ENCODE measurements around the gene PASK. TPM values are rescaled to one million over a fixed set of nuclear protein-coding genes. Genes with fewer than 3 reads are reported as not detected.

The PASK gene
- total RNA-seq, 1 experiment from 2014 or later = 45.8 TPM

DNA sequence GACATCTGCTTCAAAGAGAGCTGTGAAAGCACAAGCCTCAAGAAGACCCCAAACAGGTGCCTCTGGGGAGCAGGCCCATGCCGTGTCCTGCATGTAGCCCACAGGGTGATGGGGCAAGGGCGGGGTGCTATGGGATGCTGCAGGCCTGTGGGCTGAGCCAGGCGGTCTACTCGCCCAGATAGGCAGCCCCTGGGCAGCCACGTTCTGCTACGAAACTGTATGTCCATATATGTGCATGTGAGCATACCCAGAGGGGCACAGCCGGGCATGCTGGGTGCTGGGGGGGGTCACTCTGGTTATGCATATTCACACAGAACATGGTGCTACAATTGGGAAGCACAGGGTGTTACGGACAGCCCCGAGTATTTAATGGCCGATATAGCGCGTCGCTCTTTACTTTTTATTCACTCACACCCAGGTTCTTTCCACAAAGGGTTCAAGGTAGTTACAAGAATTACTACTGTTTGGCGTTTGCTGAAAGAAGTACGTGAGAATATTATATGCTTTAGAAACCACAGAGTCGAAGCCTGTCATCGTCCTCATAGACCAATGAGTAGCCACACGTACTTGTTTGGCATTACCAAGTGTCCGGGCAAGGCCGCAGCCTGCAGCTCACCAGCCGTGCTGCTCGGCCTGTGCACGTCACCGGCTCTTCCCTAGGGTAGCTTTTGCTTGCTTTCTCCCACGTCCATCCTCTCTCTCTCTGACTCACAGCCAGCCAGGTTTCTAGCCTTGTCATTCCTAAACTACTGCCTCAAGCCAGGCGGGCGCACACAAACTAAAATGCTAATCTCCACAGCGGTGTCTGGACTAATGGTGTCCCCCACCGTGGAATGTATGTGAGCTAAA is 61.6 kb downstream of the PASK start:
- H3K4me1 ChIP-seq (ENCODE audit: control insufficient read depth in 1 of 2, insufficient read depth in 2 of 2, low read length in 2 of 2) = no peaks in the 10 kb centered on the region
- BruUV-seq (replicated peaks) = no TSS peak
- H3K9me2 ChIP-seq (ENCODE audit: insufficient read depth) = no peaks in the 10 kb centered on the region
- no peak overlapping the region for H3K9ac ChIP-seq (ENCODE audit: low read length)
- TF ChIP-seq, protein P1, sequence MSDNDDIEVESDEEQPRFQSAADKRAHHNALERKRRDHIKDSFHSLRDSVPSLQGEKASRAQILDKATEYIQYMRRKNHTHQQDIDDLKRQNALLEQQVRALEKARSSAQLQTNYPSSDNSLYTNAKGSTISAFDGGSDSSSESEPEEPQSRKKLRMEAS (IDR thresholded peaks at IDR 0.05) = no peak
- TF ChIP-seq, protein P2, sequence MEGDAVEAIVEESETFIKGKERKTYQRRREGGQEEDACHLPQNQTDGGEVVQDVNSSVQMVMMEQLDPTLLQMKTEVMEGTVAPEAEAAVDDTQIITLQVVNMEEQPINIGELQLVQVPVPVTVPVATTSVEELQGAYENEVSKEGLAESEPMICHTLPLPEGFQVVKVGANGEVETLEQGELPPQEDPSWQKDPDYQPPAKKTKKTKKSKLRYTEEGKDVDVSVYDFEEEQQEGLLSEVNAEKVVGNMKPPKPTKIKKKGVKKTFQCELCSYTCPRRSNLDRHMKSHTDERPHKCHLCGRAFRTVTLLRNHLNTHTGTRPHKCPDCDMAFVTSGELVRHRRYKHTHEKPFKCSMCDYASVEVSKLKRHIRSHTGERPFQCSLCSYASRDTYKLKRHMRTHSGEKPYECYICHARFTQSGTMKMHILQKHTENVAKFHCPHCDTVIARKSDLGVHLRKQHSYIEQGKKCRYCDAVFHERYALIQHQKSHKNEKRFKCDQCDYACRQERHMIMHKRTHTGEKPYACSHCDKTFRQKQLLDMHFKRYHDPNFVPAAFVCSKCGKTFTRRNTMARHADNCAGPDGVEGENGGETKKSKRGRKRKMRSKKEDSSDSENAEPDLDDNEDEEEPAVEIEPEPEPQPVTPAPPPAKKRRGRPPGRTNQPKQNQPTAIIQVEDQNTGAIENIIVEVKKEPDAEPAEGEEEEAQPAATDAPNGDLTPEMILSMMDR (IDR thresholded peaks at IDR 0.05 in 2 of 3, conservative IDR thresholded peaks at IDR 0.05 in 1 of 3; ENCODE audit: borderline replicate concordance in 1 of 3, insufficient read depth in 1 of 3, low read depth in 2 of 3, low read length in 2 of 3) = no peak
- TF ChIP-seq SP1 (IDR thresholded peaks at IDR 0.05; ENCODE audit: low read depth) = no peak
- TF ChIP-seq, protein P3, sequence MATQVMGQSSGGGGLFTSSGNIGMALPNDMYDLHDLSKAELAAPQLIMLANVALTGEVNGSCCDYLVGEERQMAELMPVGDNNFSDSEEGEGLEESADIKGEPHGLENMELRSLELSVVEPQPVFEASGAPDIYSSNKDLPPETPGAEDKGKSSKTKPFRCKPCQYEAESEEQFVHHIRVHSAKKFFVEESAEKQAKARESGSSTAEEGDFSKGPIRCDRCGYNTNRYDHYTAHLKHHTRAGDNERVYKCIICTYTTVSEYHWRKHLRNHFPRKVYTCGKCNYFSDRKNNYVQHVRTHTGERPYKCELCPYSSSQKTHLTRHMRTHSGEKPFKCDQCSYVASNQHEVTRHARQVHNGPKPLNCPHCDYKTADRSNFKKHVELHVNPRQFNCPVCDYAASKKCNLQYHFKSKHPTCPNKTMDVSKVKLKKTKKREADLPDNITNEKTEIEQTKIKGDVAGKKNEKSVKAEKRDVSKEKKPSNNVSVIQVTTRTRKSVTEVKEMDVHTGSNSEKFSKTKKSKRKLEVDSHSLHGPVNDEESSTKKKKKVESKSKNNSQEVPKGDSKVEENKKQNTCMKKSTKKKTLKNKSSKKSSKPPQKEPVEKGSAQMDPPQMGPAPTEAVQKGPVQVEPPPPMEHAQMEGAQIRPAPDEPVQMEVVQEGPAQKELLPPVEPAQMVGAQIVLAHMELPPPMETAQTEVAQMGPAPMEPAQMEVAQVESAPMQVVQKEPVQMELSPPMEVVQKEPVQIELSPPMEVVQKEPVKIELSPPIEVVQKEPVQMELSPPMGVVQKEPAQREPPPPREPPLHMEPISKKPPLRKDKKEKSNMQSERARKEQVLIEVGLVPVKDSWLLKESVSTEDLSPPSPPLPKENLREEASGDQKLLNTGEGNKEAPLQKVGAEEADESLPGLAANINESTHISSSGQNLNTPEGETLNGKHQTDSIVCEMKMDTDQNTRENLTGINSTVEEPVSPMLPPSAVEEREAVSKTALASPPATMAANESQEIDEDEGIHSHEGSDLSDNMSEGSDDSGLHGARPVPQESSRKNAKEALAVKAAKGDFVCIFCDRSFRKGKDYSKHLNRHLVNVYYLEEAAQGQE (IDR thresholded peaks at IDR 0.05; ENCODE audit: low read depth) = no peak
- TF ChIP-seq EZH2phosphoT487 (IDR thresholded peaks at IDR 0.05; ENCODE audit: borderline replicate concordance) = no peak
- TF ChIP-seq EZH2 (IDR thresholded peaks at IDR 0.05) = no peak
- TF ChIP-seq POLR2A (IDR thresholded peaks at IDR 0.05; ENCODE audit: borderline replicate concordance, extremely low read depth, insufficient read depth, insufficient read length) = no peak
- no peak for TF ChIP-seq FOSL1 (IDR thresholded peaks at IDR 0.05; ENCODE audit: low read depth)
- no peak for TF ChIP-seq TCF7L2 (IDR thresholded peaks at IDR 0.05; ENCODE audit: borderline replicate concordance, extremely low read depth, insufficient read depth, insufficient read length)
- TF ChIP-seq POLR2AphosphoS5 (IDR thresholded peaks at IDR 0.05; ENCODE audit: low read depth, low read length) = no peak
- TF ChIP-seq SRF (IDR thresholded peaks at IDR 0.05; ENCODE audit: low read depth) = no peak
- TF ChIP-seq ZFX (IDR thresholded peaks at IDR 0.05) = no peak
- TF ChIP-seq CEBPB (IDR thresholded peaks at IDR 0.05; ENCODE audit: low read depth) = no peak
- no peak for TF ChIP-seq EGR1 (IDR thresholded peaks at IDR 0.05; ENCODE audit: low read depth)
- TF ChIP-seq SIN3A (IDR thresholded peaks at IDR 0.05; ENCODE audit: low read depth) = no peak
- TF ChIP-seq RAD21 (IDR thresholded peaks at IDR 0.05; ENCODE audit: low read depth) = no peak
- no peak for TF ChIP-seq YY1 (IDR thresholded peaks at IDR 0.05; ENCODE audit: extremely low read depth, insufficient replicate concordance, low read depth, low read length)
- TF ChIP-seq, protein P4, sequence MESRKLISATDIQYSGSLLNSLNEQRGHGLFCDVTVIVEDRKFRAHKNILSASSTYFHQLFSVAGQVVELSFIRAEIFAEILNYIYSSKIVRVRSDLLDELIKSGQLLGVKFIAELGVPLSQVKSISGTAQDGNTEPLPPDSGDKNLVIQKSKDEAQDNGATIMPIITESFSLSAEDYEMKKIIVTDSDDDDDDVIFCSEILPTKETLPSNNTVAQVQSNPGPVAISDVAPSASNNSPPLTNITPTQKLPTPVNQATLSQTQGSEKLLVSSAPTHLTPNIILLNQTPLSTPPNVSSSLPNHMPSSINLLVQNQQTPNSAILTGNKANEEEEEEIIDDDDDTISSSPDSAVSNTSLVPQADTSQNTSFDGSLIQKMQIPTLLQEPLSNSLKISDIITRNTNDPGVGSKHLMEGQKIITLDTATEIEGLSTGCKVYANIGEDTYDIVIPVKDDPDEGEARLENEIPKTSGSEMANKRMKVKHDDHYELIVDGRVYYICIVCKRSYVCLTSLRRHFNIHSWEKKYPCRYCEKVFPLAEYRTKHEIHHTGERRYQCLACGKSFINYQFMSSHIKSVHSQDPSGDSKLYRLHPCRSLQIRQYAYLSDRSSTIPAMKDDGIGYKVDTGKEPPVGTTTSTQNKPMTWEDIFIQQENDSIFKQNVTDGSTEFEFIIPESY (IDR thresholded peaks at IDR 0.05; ENCODE audit: extremely low read depth, insufficient replicate concordance, low read length) = no peak
- no peak for TF ChIP-seq CBX3 (IDR thresholded peaks at IDR 0.05; ENCODE audit: low read depth)
- TF ChIP-seq, protein P5, sequence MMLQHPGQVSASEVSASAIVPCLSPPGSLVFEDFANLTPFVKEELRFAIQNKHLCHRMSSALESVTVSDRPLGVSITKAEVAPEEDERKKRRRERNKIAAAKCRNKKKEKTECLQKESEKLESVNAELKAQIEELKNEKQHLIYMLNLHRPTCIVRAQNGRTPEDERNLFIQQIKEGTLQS (IDR thresholded peaks at IDR 0.05) = no peak
- POLR2A ChIA-PET = no interaction called here
- H3K79me2 ChIP-seq (ENCODE audit: insufficient read depth, low read length) = no peaks in the 10 kb centered on the region
- H3K27me3 ChIP-seq (ENCODE audit: insufficient read depth, low read length) = no peaks in the 10 kb centered on the region
- no peak overlapping the region for H2AFZ ChIP-seq (ENCODE audit: low read depth, low read length, poor library complexity, severe bottlenecking)
- no peaks in the 10 kb centered on the region for H4K20me1 ChIP-seq (ENCODE audit: insufficient read depth)
- DNase-seq (ENCODE audit: low read depth, low spot score) (no peak), ATAC-seq (no peak)
- CTCF ChIA-PET = no interaction called here
- no peak overlapping the region for H3K4me2 ChIP-seq (ENCODE audit: low read length)
- H3K27ac ChIP-seq (ENCODE audit: low read depth, low read length) = no peak overlapping the region
- RAD21 ChIA-PET (ENCODE audit: low non-redundant PET in 1 of 2, low total read pairs in 2 of 2, uncharacterized antibody in 2 of 2, unreplicated experiment in 2 of 2) = no interaction called here
- intact Hi-C loops (cut with micrococcal nuclease) = no loop called here
- H3K36me3 ChIP-seq (ENCODE audit: control insufficient read depth in 1 of 2, insufficient read depth in 2 of 2, low read length in 2 of 2) = peaks cover 13 to 25% of the 10 kb centered on the region in 2 experiments; a peak in 3 of 4 replicates
- H3K4me3 ChIP-seq (replicated peaks in 1 of 2; ENCODE audit: low read depth in 1 of 2, low read length in 2 of 2) = no peak overlapping the region
- H3K9me3 ChIP-seq (ENCODE audit: control insufficient read depth in 1 of 2, insufficient read depth in 1 of 2, low read depth in 1 of 2, low read length in 2 of 2) = no peaks in the 10 kb centered on the region

All from HCT116 (cell line).